Endothelial cell of umbilical vein (primary cell): ENCODE data around the gene PHLDB2.

Experiments used
- JUN ChIP-seq: IDR thresholded peaks from 2 replicates; pipeline ENCODE4 v1.6.1; 2011; ENCODE audit warnings: borderline replicate concordance, low read depth; ENCODE audit not compliant: insufficient read length, insufficient read depth
- POLR2A ChIP-seq: IDR thresholded peaks from 2 replicates; pipeline ENCODE4 v1.6.1; 2012; ENCODE audit warnings: low read depth, mild to moderate bottlenecking, control low read depth, low read length
- POLR2AphosphoS5 ChIP-seq: IDR thresholded peaks from 2 replicates; pipeline ENCODE4 v1.6.1; 2012; ENCODE audit warnings: low read depth, mild to moderate bottlenecking, control low read depth, low read length, moderate library complexity; ENCODE audit not compliant: insufficient read depth

DNA sequence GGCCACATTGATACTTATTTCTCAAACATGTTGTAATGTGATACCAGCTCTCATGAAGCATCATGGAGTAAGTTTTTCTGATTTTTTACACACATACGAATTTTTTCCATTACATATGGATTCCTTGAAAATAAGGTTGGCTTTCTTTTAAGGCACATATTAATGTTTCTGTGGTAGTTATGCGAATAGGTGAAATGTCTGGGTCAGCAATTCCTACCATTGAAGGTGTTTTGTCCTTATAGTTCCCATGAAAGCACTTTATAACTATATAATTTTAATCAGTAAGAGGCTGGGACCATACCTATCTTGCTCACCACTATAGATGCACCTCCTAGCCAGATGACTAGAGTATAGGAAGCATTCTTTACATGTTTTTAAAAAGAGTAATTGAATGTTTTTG is 33.0 kb downstream of the PHLDB2 start:
- no peak for TF ChIP-seq JUN
- TF ChIP-seq POLR2A: no peak
- TF ChIP-seq POLR2AphosphoS5: no peak
